ENCODE measurements around the gene ABCB4. TPM values are rescaled to one million over a fixed set of nuclear protein-coding genes. Genes with fewer than 3 reads are reported as not detected.

The ABCB4 gene
- total RNA-seq, 1 experiment from 2014 or later, result not detected

- no peaks in the 10 kb centered on the region for H3K9me2 ChIP-seq (ENCODE audit: insufficient read depth)
- H3K27ac ChIP-seq (ENCODE audit: low read depth, low read length), result no peak overlapping the region
- ATAC-seq (no peak), DNase-seq (ENCODE audit: low read depth, low spot score) (no peak)
- no peak overlapping the region for H2AFZ ChIP-seq (ENCODE audit: low read depth, low read length, poor library complexity, severe bottlenecking)
- TF ChIP-seq EZH2phosphoT487 (IDR thresholded peaks at IDR 0.05; ENCODE audit: borderline replicate concordance) (no peak), FOSL1 (IDR thresholded peaks at IDR 0.05; ENCODE audit: low read depth) (no peak), CEBPB (IDR thresholded peaks at IDR 0.05; ENCODE audit: low read depth) (no peak), CBX3 (IDR thresholded peaks at IDR 0.05; ENCODE audit: low read depth) (no peak), TCF7L2 (IDR thresholded peaks at IDR 0.05; ENCODE audit: borderline replicate concordance, extremely low read depth, insufficient read depth, insufficient read length) (no peak), JUND (IDR thresholded peaks at IDR 0.05) (no peak), ZFX (IDR thresholded peaks at IDR 0.05) (no peak), SIN3A (IDR thresholded peaks at IDR 0.05; ENCODE audit: low read depth) (no peak), RAD21 (IDR thresholded peaks at IDR 0.05; ENCODE audit: low read depth) (no peak), CTCF (IDR thresholded peaks at IDR 0.05 in 2 of 3, conservative IDR thresholded peaks at IDR 0.05 in 1 of 3; ENCODE audit: borderline replicate concordance in 1 of 3, insufficient read depth in 1 of 3, low read depth in 2 of 3, low read length in 2 of 3) (no peak)
- TF ChIP-seq, protein P1, sequence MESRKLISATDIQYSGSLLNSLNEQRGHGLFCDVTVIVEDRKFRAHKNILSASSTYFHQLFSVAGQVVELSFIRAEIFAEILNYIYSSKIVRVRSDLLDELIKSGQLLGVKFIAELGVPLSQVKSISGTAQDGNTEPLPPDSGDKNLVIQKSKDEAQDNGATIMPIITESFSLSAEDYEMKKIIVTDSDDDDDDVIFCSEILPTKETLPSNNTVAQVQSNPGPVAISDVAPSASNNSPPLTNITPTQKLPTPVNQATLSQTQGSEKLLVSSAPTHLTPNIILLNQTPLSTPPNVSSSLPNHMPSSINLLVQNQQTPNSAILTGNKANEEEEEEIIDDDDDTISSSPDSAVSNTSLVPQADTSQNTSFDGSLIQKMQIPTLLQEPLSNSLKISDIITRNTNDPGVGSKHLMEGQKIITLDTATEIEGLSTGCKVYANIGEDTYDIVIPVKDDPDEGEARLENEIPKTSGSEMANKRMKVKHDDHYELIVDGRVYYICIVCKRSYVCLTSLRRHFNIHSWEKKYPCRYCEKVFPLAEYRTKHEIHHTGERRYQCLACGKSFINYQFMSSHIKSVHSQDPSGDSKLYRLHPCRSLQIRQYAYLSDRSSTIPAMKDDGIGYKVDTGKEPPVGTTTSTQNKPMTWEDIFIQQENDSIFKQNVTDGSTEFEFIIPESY (IDR thresholded peaks at IDR 0.05; ENCODE audit: extremely low read depth, insufficient replicate concordance, low read length), result no peak
- POLR2A ChIA-PET, result no interaction called here
- no peak overlapping the region for H3K4me2 ChIP-seq (ENCODE audit: low read length)
- CTCF ChIA-PET, result no interaction called here
- RAD21 ChIA-PET (ENCODE audit: low non-redundant PET in 1 of 2, low total read pairs in 2 of 2, uncharacterized antibody in 2 of 2, unreplicated experiment in 2 of 2), result no interaction called here
- BruUV-seq (replicated peaks), result no TSS peak
- no peaks in the 10 kb centered on the region for H3K4me1 ChIP-seq (ENCODE audit: control insufficient read depth in 1 of 2, insufficient read depth in 2 of 2, low read length in 2 of 2)
- H4K20me1 ChIP-seq (ENCODE audit: insufficient read depth), result no peaks in the 10 kb centered on the region
- no peaks in the 10 kb centered on the region for H3K79me2 ChIP-seq (ENCODE audit: insufficient read depth, low read length)
- no peaks in the 10 kb centered on the region for H3K36me3 ChIP-seq (ENCODE audit: control insufficient read depth in 1 of 2, insufficient read depth in 2 of 2, low read length in 2 of 2)
- no peak overlapping the region for H3K4me3 ChIP-seq (replicated peaks in 1 of 2; ENCODE audit: low read depth in 1 of 2, low read length in 2 of 2)
- no peak overlapping the region for H3K9ac ChIP-seq (ENCODE audit: low read length)
- no peaks in the 10 kb centered on the region for H3K27me3 ChIP-seq (ENCODE audit: insufficient read depth, low read length)
- intact Hi-C loops (cut with micrococcal nuclease), result no loop called here
- H3K9me3 ChIP-seq (ENCODE audit: control insufficient read depth in 1 of 2, insufficient read depth in 1 of 2, low read depth in 1 of 2, low read length in 2 of 2), result no peaks in the 10 kb centered on the region
Observed at GRCh38 chr7:87499494-87499893, 24.0 kb upstream of the ABCB4 start.

Measured in HCT116 (cell line).